Measurements from ENCODE around the gene EPB41L2.

Gene EPB41L2

GRCh38 chr6:130826442-130827246 lies 236.4 kb downstream of the EPB41L2 start:
- no peak for TF ChIP-seq CTCF (IDR thresholded peaks at IDR 0.05; ENCODE audit: low read depth, low read length, missing control alignments)
- Histone ChIP-seq H3K36me3 (replicated peaks) (no peaks in the 10 kb centered on the region), H3K27me3 (replicated peaks) (no peaks in the 10 kb centered on the region), H3K4me3 (ENCODE audit: low read depth, low read length) (no peak overlapping the region), H3K27ac (no peak overlapping the region)
- no peak for DNase-seq
- in situ Hi-C loops (cut with HindIII; ENCODE audit: low pct_ligation_motif_present, low sequenced_read_pairs): no loop called here

DNA sequence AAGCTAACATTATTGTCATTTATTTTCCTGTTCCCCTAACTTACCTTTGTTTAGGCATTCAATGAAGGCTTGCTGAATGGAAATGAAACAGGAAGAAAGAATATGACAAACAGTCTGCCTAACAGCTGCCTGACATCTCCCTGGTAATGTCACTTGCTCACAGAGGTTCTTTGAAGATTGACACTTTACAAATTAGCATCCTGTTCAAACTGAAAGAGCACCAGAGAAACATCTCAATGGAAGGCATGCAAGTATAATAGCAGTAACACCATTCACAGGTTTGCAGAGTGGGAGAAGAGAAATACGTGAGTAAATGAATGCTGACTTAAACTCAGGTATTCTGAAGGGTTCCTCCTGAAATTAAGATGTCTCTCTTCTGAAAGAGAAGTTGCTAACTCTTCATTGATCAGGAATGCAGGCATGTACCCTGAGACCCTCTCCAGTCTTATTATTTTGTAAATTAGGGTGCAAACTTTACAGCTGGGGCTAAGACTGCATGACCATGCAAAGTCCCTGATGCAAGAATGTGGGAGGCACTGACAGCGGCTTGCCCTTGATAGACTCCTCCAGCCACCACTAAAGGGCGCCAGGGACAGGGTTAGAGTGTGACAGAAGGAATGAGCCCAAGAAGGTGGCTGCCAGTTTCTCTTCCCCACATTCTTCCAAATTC lies 237.1 kb downstream of the EPB41L2 start:
- H3K4me3 ChIP-seq (ENCODE audit: low read depth, low read length): no peak overlapping the region
- TF ChIP-seq CTCF (IDR thresholded peaks at IDR 0.05; ENCODE audit: low read depth, low read length, missing control alignments): no peak
- H3K27me3 ChIP-seq (replicated peaks): no peaks in the 10 kb centered on the region
- in situ Hi-C loops (cut with HindIII; ENCODE audit: low pct_ligation_motif_present, low sequenced_read_pairs): no loop called here
- no peak for DNase-seq
- H3K27ac ChIP-seq: no peak overlapping the region
- H3K36me3 ChIP-seq (replicated peaks): no peaks in the 10 kb centered on the region

- no peaks in the 10 kb centered on the region for H3K36me3 ChIP-seq (replicated peaks)
- no peak for TF ChIP-seq CTCF (IDR thresholded peaks at IDR 0.05; ENCODE audit: low read depth, low read length, missing control alignments)
- H3K27me3 ChIP-seq (replicated peaks): no peaks in the 10 kb centered on the region
- no peak overlapping the region for H3K27ac ChIP-seq
- H3K4me3 ChIP-seq (ENCODE audit: low read depth, low read length): no peak overlapping the region
- no peak for DNase-seq
- in situ Hi-C loops (cut with HindIII; ENCODE audit: low pct_ligation_motif_present, low sequenced_read_pairs): no loop called here
Measured at GRCh38 chr6:130824978-130825694, 237.9 kb downstream of the EPB41L2 start.

GRCh38 chr6:130822736-130823135 lies 240.3 kb downstream of the EPB41L2 start:
- Histone ChIP-seq H3K4me3 (ENCODE audit: low read depth, low read length) (no peak overlapping the region), H3K27ac (no peak overlapping the region), H3K36me3 (replicated peaks) (no peaks in the 10 kb centered on the region), H3K27me3 (replicated peaks) (no peaks in the 10 kb centered on the region)
- no peak for DNase-seq
- TF ChIP-seq CTCF (IDR thresholded peaks at IDR 0.05; ENCODE audit: low read depth, low read length, missing control alignments): no peak
- in situ Hi-C loops (cut with HindIII; ENCODE audit: low pct_ligation_motif_present, low sequenced_read_pairs): no loop called here

DNA sequence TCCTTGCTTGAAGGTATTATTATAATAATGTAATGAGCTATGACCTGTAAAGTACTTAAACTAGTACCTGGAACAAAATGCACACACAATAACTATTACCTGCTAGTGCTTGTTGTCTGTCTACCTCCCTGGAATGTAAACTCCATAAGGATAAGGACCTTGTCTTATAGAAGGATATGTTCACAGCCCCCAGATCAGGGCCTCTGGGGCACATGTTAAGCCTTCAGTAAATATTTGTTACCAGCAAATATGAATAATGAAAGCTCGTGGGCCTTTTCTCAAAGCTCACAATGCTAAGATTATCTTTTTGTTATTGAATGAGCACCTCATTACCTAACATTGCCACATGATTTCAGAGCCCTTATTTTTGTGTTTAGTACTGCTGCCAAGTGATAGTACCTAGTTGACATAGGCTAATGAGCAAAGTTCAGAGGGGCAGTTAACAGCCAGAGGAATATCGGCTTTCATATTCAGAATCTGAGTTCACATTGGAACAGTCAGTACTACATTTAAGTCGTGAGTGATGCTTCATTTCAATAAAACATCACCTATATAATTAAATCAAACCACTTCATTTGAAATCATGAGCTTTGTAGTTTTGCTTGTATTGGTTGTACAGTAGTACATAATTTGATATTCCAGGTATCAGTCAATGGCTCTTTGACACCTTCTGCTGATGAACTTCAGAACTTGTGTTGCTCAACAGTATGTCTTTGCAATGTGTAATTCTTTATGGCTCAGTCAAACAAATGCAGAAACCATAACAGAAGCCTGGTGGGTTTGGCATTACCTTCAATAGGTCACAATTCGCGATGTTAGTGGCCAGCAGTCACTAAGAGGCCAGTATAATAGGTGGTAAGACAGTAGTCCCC lies 247.6 kb downstream of the EPB41L2 start:
- no peak for TF ChIP-seq CTCF (IDR thresholded peaks at IDR 0.05; ENCODE audit: low read depth, low read length, missing control alignments)
- Histone ChIP-seq H3K36me3 (replicated peaks) (no peaks in the 10 kb centered on the region), H3K27me3 (replicated peaks) (no peaks in the 10 kb centered on the region), H3K27ac (no peak overlapping the region), H3K4me3 (ENCODE audit: low read depth, low read length) (no peak overlapping the region)
- in situ Hi-C loops (cut with HindIII; ENCODE audit: low pct_ligation_motif_present, low sequenced_read_pairs): no loop called here
- DNase-seq: no peak

Data from brain microvascular endothelial cell (primary cell).